Mesothelial cell of epicardium (in vitro differentiated cells): Measurements from ENCODE around the gene LGI4. TPM values are rescaled to one million over a fixed set of nuclear protein-coding genes. Genes with fewer than 3 reads are reported as not detected.
"Not testable (repeated sequence)": the region's sequence is repeated elsewhere in the genome, so short reads cannot be mapped to it uniquely, and the experiment has no call there.

Experiments used
- DNase-seq, 2 experiments: peaks; one replicate each; pipeline ENCODE4 v3.0.0; 2021; ENCODE audit warnings: low spot score in 2 of 2; ENCODE audit not compliant: unreplicated experiment in 2 of 2
- H3K27ac Mint-ChIP-seq: 2 replicates; pipeline ENCODE4 v1.8.0; 2021; ENCODE audit warnings: mixed read lengths
- H3K27me3 Mint-ChIP-seq: 2 replicates; pipeline ENCODE4 v1.8.0; 2021; ENCODE audit warnings: low read depth, mixed read lengths
- H3K36me3 Mint-ChIP-seq: 2 replicates; pipeline ENCODE4 v1.8.0; 2021; ENCODE audit warnings: mixed read lengths
- H3K4me1 Mint-ChIP-seq: 2 replicates; pipeline ENCODE4 v1.8.0; 2021; ENCODE audit warnings: mixed read lengths
- H3K4me3 Mint-ChIP-seq: 2 replicates; pipeline ENCODE4 v1.8.0; 2021; ENCODE audit warnings: mild to moderate bottlenecking, moderate library complexity, mixed read lengths
- H3K9me3 Mint-ChIP-seq: 2 replicates; pipeline ENCODE4 v1.8.0; 2021; ENCODE audit warnings: mixed read lengths
- CTCF ChIP-seq: fragments of 200-600 bp; sonication (generic); IDR thresholded peaks from one replicate; pipeline ENCODE4 v1.5.0; 2021; ENCODE audit warnings: antibody characterized with exemption; ENCODE audit not compliant: unreplicated experiment
- total RNA-seq: library from RNA; stranded (reverse); gene quantifications from 3 replicates; pipeline ENCODE4 v1.2.1, GENCODE V29; 2021

LGI4 gene
- total RNA-seq, 1 donor from 2014 or later = 1.4 TPM

GRCh38 chr19:35130761-35131720, 3.8 kb downstream of the LGI4 start:
- peaks cover 3% of the 10 kb centered on the region for H3K27me3 Mint-ChIP-seq
- H3K27ac Mint-ChIP-seq = no peak overlapping the region
- peaks cover 3% of the 10 kb centered on the region for H3K4me1 Mint-ChIP-seq
- no peaks in the 10 kb centered on the region for H3K9me3 Mint-ChIP-seq
- TF ChIP-seq CTCF = no peak
- DNase-seq = no peak
- no peaks in the 10 kb centered on the region for H3K36me3 Mint-ChIP-seq
- no peak overlapping the region for H3K4me3 Mint-ChIP-seq

GRCh38 chr19:35129724-35130274, 5.1 kb downstream of the LGI4 start:
- H3K27me3 Mint-ChIP-seq, H3K36me3 Mint-ChIP-seq, H3K9me3 Mint-ChIP-seq, H3K27ac Mint-ChIP-seq, H3K4me3 Mint-ChIP-seq, H3K4me1 Mint-ChIP-seq, DNase-seq: not testable (repeated sequence)

GRCh38 chr19:35128398-35129057, 6.3 kb downstream of the LGI4 start:
- H3K36me3 Mint-ChIP-seq = no peaks in the 10 kb centered on the region
- no peak for TF ChIP-seq CTCF
- H3K9me3 Mint-ChIP-seq = no peaks in the 10 kb centered on the region

GRCh38 chr19:35127871-35128270, 7.0 kb downstream of the LGI4 start:
- no peaks in the 10 kb centered on the region for H3K27me3 Mint-ChIP-seq
- no peak for TF ChIP-seq CTCF
- H3K4me3 Mint-ChIP-seq = no peak overlapping the region
- no peak overlapping the region for H3K27ac Mint-ChIP-seq
- no peak for DNase-seq
- no peaks in the 10 kb centered on the region for H3K4me1 Mint-ChIP-seq
- no peaks in the 10 kb centered on the region for H3K36me3 Mint-ChIP-seq
- H3K9me3 Mint-ChIP-seq = no peaks in the 10 kb centered on the region

More at GRCh38 chr19:35128398-35129057, 6.3 kb downstream of the LGI4 start:
- Mint-ChIP-seq H3K4me1 (no peaks in the 10 kb centered on the region), H3K27ac (no peak overlapping the region), H3K27me3 (no peaks in the 10 kb centered on the region), H3K4me3 (no peak overlapping the region)
- DNase-seq = no peak

- TF ChIP-seq CTCF = no peak
- Mint-ChIP-seq H3K4me1 (no peaks in the 10 kb centered on the region), H3K27ac (no peak overlapping the region), H3K9me3 (no peaks in the 10 kb centered on the region), H3K4me3 (no peak overlapping the region), H3K36me3 (no peaks in the 10 kb centered on the region), H3K27me3 (no peaks in the 10 kb centered on the region)
- DNase-seq = no peak
Measured at GRCh38 chr19:35126624-35126959, 8.3 kb downstream of the LGI4 start.
